SK-N-SH (cell line): Measurements from ENCODE around the gene G6PC1. TPM values are rescaled to one million over a fixed set of nuclear protein-coding genes. Genes with fewer than 3 reads are reported as not detected.

Experiments
- CTCF ChIA-PET: fragments of 300-600, 350-600 bp; formaldehyde crosslinking; extraction: SDS; loops from one replicate; lab custom pipeline; 2021; lab: Yijun Ruan, JAX
- POLR2A ChIA-PET: fragments of 350-600 bp; sonication (Branson Sonifier 250); formaldehyde crosslinking; extraction: SDS; loops from one replicate; lab custom pipeline; 2020; ENCODE audit warnings: antibody characterized with exemption, inconsistent platforms; lab: Yijun Ruan, JAX
- DNase-seq: peaks from one replicate; pipeline ENCODE4 v3.0.0; 2012
- H2AFZ ChIP-seq: fragments of 200-600 bp; sonication (generic); 2 replicates; pipeline ENCODE4 v1.8.1; 2016; ENCODE audit warnings: antibody characterized with exemption, mild to moderate bottlenecking, low read depth
- H3F3A ChIP-seq: fragments of 200-600 bp; sonication (generic); replicated peaks from 2 replicates; pipeline ENCODE3; 2016; ENCODE audit warnings: antibody characterized with exemption, mild to moderate bottlenecking; ENCODE audit not compliant: insufficient read depth
- H3K27ac ChIP-seq, 2 experiments: fragments of 200-500 bp in 1 of 2; fragments of 200-600 bp in 1 of 2; sonication (Bioruptor generic) in 1 of 2; sonication (generic), shearing (Covaris generic) in 1 of 2; 2 replicates each; pipeline versions ENCODE4 v1.5.1 to v1.6.1; 2014 to 2016; ENCODE audit warnings: low read depth in 2 of 2, inconsistent platforms in 1 of 2, low read length in 1 of 2, mild to moderate bottlenecking in 1 of 2, mixed read lengths in 1 of 2
- H3K27me3 ChIP-seq: fragments of 200-600 bp; sonication (generic), shearing (Covaris generic); 2 replicates; pipeline ENCODE4 v1.6.1; 2016; ENCODE audit warnings: mixed run types; ENCODE audit not compliant: insufficient read depth
- H3K36me3 ChIP-seq, 2 experiments: fragments of 200-500 bp in 1 of 2; fragments of 200-600 bp in 1 of 2; sonication (Bioruptor generic) in 1 of 2; sonication (generic) in 1 of 2; replicated peaks in 1 of 2; 2 replicates each; pipeline versions ENCODE3 to v1.5.1; 2014 to 2016; ENCODE audit warnings: low read length in 1 of 2, mild to moderate bottlenecking in 1 of 2; ENCODE audit not compliant: insufficient read depth in 2 of 2, control insufficient read depth in 1 of 2
- H3K4me1 ChIP-seq, 2 experiments: fragments of 200-500 bp in 1 of 2; fragments of 200-600 bp in 1 of 2; sonication (Bioruptor generic) in 1 of 2; sonication (generic), shearing (Covaris generic) in 1 of 2; 2 replicates each; pipeline versions ENCODE4 v1.5.1 to v1.6.1; 2014 to 2016; ENCODE audit warnings: low read depth in 1 of 2, low read length in 1 of 2, mixed run types in 1 of 2; ENCODE audit not compliant: insufficient read depth in 2 of 2, control insufficient read depth in 1 of 2
- H3K4me2 ChIP-seq: fragments of 200-600 bp; sonication (generic), shearing (Covaris generic); 2 replicates; pipeline ENCODE4 v1.6.1; 2017; ENCODE audit warnings: mixed run types
- H3K4me3 ChIP-seq, 2 experiments: fragments of 200-500 bp in 1 of 2; fragments of 200-600 bp in 1 of 2; sonication (Bioruptor generic) in 1 of 2; sonication (generic), shearing (Covaris generic) in 1 of 2; 2 replicates each; pipeline versions ENCODE4 v1.5.1 to v1.8.1; 2014 to 2016; ENCODE audit warnings: low read depth in 2 of 2, inconsistent platforms in 1 of 2, low read length in 1 of 2, mild to moderate bottlenecking in 1 of 2, mixed read lengths in 1 of 2, moderate library complexity in 1 of 2
- H3K79me2 ChIP-seq: fragments of 200-600 bp; sonication (generic); 2 replicates; pipeline ENCODE4 v1.8.1; 2017; ENCODE audit warnings: mild to moderate bottlenecking; ENCODE audit not compliant: insufficient read depth
- H3K9ac ChIP-seq: fragments of 200-600 bp; sonication (generic); 2 replicates; pipeline ENCODE4 v1.6.1; 2017; ENCODE audit warnings: mixed run types
- H3K9me2 ChIP-seq: fragments of 200-600 bp; sonication (generic); 2 replicates; pipeline ENCODE4 v1.6.1; 2017; ENCODE audit warnings: mixed run types
- H3K9me3 ChIP-seq: fragments of 200-600 bp; sonication (generic); 2 replicates; pipeline ENCODE4 v1.6.1; 2017; ENCODE audit warnings: mixed run types, mild to moderate bottlenecking, moderate library complexity
- H4K20me1 ChIP-seq: fragments of 200-600 bp; sonication (generic); 2 replicates; pipeline ENCODE4 v1.6.1; 2017; ENCODE audit warnings: mild to moderate bottlenecking, mixed run types; ENCODE audit not compliant: insufficient read depth
- CHD2 ChIP-seq: fragments of 150-350 bp; IDR thresholded peaks from 2 replicates; pipeline ENCODE4 v1.6.1; 2018; ENCODE audit warnings: low read length; ENCODE audit not compliant: partially characterized antibody
- ELF1 ChIP-seq: IDR thresholded peaks from 2 replicates; pipeline ENCODE4 v1.4.0; 2012
- FOXM1 ChIP-seq: IDR thresholded peaks from 2 replicates; pipeline ENCODE4 v1.4.0; 2012; ENCODE audit warnings: low read depth, mild to moderate bottlenecking
- MEF2A ChIP-seq: IDR thresholded peaks from 2 replicates; pipeline ENCODE4 v1.4.0; 2012; ENCODE audit warnings: low read depth, borderline replicate concordance
- MXI1 ChIP-seq: IDR thresholded peaks from 2 replicates; pipeline ENCODE4 v1.6.1; 2012; ENCODE audit warnings: mild to moderate bottlenecking, low read depth, low read length, improper control_type of control experiment
- NFIC ChIP-seq: IDR thresholded peaks from 2 replicates; pipeline ENCODE4 v1.4.0; 2012; ENCODE audit warnings: borderline replicate concordance
- NRF1 ChIP-seq: IDR thresholded peaks from 2 replicates; pipeline ENCODE4 v1.6.1; 2012; ENCODE audit warnings: low read depth, mild to moderate bottlenecking, low read length
- POLR2AphosphoS5 ChIP-seq: IDR thresholded peaks from 2 replicates; pipeline ENCODE4 v1.6.1; 2012; ENCODE audit warnings: low read depth, low read length
- RFX5 ChIP-seq: IDR thresholded peaks from 2 replicates; pipeline ENCODE4 v1.6.1; 2012; ENCODE audit warnings: mild to moderate bottlenecking, improper control_type of control experiment, low read length
- RXRA ChIP-seq: IDR thresholded peaks from 2 replicates; pipeline ENCODE4 v1.4.0; 2012; ENCODE audit warnings: low read depth, mild to moderate bottlenecking, borderline replicate concordance
- SIN3A ChIP-seq: IDR thresholded peaks from 2 replicates; pipeline ENCODE4 v1.6.1; 2012; ENCODE audit warnings: low read depth, mild to moderate bottlenecking, low read length, moderate library complexity, borderline replicate concordance
- TCF12 ChIP-seq: IDR thresholded peaks from 2 replicates; pipeline ENCODE4 v1.4.0; 2012
- TEAD4 ChIP-seq: IDR thresholded peaks from 2 replicates; pipeline ENCODE4 v1.4.0; 2012; ENCODE audit warnings: mild to moderate bottlenecking, borderline replicate concordance; ENCODE audit not compliant: insufficient read depth
- YY1 ChIP-seq: IDR thresholded peaks from 2 replicates; pipeline ENCODE4 v1.4.0; 2012; ENCODE audit warnings: low read depth, mild to moderate bottlenecking
- WGBS: methylation state at CpG from one replicate; pipeline ENCODE4 v1.1.6; 2017; ENCODE audit warnings: low lambda C conversion rate; 5-methylcytosine and 5-hydroxymethylcytosine counted together
- polyA plus RNA-seq, 3 experiments: library from polyadenylated mRNA; depleted of rRNA; stranded (reverse); fragments of >200 nt; gene quantifications; 2 replicates each; pipeline ENCODE4 v1.2.3, GENCODE V29; 2012
- TF ChIP-seq, protein P1 (sequence below): IDR thresholded peaks from 2 replicates; pipeline ENCODE4 v1.4.0; 2012; ENCODE audit warnings: low read depth, borderline replicate concordance
- TF ChIP-seq, protein P2 (sequence below): fragments of 150-350 bp; IDR thresholded peaks from 2 replicates; pipeline ENCODE4 v1.6.1; 2016; ENCODE audit warnings: mild to moderate bottlenecking, low read depth, low read length
- TF ChIP-seq, protein P3 (sequence below): IDR thresholded peaks from 2 replicates; pipeline ENCODE4 v1.4.0; 2012; ENCODE audit warnings: low read depth
- TF ChIP-seq, protein P4 (sequence below): IDR thresholded peaks from 2 replicates; pipeline ENCODE4 v1.4.0; 2012; ENCODE audit warnings: low read depth, borderline replicate concordance

G6PC1 gene
- polyA plus RNA-seq, 1 of the 3 experiments (the other 2 are of a cell fraction) = not detected

DNA sequence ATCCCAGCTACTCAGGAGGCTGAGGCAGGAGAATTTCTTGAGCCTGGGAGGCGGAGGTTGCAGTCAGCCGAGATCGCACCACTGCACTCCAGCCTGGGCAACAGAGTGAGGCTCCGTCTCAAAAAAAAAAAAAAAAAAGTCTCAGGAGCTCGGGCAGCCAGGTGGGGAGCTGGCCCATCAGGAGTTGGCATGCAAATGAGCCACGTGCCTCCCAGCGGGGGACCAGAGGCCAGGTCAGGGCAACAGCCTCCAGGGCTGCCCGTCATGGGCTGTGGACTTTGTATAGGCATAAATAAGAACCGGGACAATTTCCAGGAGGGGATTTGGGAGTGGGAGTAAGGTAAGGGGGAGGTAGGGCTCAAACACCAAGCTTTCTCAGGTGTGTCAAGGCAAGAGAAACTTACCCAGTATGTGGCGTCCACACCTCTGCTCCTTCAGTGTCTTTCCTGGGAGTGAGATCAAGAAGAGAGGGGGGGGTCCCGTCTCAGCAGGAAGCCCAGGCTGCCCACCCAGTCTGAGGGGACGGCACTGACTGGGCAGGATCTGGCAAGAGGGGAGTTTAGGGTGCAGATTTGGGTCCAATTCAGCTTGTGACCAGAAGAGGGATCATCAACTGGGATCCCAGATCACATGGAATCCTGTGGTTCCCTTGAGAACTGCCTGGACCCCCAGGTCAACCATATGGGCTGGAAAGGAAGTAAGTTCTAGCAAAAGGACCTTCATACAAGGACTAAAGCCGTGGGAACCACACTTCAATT, 22.3 kb upstream of the G6PC1 start:
- Histone ChIP-seq H3F3A (no peaks in the 10 kb centered on the region), H2AFZ (no peak overlapping the region), H3K9ac (no peak overlapping the region), H3K27me3 (peaks cover 39% of the 10 kb centered on the region), H3K9me3 (no peaks in the 10 kb centered on the region), H3K4me2 (no peak overlapping the region), H3K4me3 (no peak overlapping the region), H3K27ac (no peak overlapping the region), H3K79me2 (no peaks in the 10 kb centered on the region), H3K4me1 (no peaks in the 10 kb centered on the region), H3K9me2 (no peaks in the 10 kb centered on the region), H4K20me1 (no peaks in the 10 kb centered on the region), H3K36me3 (no peaks in the 10 kb centered on the region)
- ChIA-PET CTCF (interaction anchor here (1.3 to 1.6 kb wide), 2 partner anchors 13 to 58 kb away, joined by 3 read pairs; no protein-coding TSS in a partner anchor), POLR2A (no interaction called here)
- no peak for DNase-seq
- TF ChIP-seq MXI1 = no peak
- TF ChIP-seq POLR2AphosphoS5 = no peak
- TF ChIP-seq, protein P1, sequence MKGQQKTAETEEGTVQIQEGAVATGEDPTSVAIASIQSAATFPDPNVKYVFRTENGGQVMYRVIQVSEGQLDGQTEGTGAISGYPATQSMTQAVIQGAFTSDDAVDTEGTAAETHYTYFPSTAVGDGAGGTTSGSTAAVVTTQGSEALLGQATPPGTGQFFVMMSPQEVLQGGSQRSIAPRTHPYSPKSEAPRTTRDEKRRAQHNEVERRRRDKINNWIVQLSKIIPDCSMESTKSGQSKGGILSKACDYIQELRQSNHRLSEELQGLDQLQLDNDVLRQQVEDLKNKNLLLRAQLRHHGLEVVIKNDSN = no peak
- no peak for TF ChIP-seq YY1
- no peak for TF ChIP-seq FOXM1
- TF ChIP-seq RFX5 = no peak
- no peak for TF ChIP-seq MEF2A
- no peak for TF ChIP-seq TCF12
- TF ChIP-seq, protein P2, sequence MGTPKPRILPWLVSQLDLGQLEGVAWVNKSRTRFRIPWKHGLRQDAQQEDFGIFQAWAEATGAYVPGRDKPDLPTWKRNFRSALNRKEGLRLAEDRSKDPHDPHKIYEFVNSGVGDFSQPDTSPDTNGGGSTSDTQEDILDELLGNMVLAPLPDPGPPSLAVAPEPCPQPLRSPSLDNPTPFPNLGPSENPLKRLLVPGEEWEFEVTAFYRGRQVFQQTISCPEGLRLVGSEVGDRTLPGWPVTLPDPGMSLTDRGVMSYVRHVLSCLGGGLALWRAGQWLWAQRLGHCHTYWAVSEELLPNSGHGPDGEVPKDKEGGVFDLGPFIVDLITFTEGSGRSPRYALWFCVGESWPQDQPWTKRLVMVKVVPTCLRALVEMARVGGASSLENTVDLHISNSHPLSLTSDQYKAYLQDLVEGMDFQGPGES = no peak
- TF ChIP-seq TEAD4 = no peak
- TF ChIP-seq ELF1 = no peak
- TF ChIP-seq CHD2 = no peak
- TF ChIP-seq, protein P3, sequence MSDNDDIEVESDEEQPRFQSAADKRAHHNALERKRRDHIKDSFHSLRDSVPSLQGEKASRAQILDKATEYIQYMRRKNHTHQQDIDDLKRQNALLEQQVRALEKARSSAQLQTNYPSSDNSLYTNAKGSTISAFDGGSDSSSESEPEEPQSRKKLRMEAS = no peak
- TF ChIP-seq, protein P4, sequence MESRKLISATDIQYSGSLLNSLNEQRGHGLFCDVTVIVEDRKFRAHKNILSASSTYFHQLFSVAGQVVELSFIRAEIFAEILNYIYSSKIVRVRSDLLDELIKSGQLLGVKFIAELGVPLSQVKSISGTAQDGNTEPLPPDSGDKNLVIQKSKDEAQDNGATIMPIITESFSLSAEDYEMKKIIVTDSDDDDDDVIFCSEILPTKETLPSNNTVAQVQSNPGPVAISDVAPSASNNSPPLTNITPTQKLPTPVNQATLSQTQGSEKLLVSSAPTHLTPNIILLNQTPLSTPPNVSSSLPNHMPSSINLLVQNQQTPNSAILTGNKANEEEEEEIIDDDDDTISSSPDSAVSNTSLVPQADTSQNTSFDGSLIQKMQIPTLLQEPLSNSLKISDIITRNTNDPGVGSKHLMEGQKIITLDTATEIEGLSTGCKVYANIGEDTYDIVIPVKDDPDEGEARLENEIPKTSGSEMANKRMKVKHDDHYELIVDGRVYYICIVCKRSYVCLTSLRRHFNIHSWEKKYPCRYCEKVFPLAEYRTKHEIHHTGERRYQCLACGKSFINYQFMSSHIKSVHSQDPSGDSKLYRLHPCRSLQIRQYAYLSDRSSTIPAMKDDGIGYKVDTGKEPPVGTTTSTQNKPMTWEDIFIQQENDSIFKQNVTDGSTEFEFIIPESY = no peak
- no peak for TF ChIP-seq NFIC
- TF ChIP-seq RXRA = no peak
- TF ChIP-seq NRF1 = no peak
- no peak for TF ChIP-seq SIN3A
- 20% methylated on average over 12 of the region's 13 CpGs for WGBS
